ENCODE results near the gene ATRIP.

DNA sequence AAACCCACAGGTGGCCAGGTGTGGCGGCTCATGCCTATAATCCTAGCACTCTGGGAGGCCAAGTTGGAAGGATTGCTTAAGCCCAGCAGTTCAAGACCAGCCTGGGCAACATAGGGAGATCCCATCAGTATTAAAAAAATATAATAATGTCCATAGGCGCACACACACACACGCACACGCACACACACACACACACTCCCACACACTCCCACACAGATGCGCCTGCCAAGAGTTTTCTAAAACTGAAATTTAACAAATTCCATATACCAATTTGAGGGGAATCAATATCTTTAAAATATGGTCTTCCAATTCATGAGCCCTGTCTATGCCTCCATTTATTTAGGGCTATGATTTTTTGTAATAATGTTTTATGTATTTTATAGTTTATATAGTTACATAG, 40.4 kb downstream of the ATRIP start:
- TF ChIP-seq, protein P1, sequence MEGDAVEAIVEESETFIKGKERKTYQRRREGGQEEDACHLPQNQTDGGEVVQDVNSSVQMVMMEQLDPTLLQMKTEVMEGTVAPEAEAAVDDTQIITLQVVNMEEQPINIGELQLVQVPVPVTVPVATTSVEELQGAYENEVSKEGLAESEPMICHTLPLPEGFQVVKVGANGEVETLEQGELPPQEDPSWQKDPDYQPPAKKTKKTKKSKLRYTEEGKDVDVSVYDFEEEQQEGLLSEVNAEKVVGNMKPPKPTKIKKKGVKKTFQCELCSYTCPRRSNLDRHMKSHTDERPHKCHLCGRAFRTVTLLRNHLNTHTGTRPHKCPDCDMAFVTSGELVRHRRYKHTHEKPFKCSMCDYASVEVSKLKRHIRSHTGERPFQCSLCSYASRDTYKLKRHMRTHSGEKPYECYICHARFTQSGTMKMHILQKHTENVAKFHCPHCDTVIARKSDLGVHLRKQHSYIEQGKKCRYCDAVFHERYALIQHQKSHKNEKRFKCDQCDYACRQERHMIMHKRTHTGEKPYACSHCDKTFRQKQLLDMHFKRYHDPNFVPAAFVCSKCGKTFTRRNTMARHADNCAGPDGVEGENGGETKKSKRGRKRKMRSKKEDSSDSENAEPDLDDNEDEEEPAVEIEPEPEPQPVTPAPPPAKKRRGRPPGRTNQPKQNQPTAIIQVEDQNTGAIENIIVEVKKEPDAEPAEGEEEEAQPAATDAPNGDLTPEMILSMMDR (IDR thresholded peaks at IDR 0.05) = no peak
- TF ChIP-seq POLR2A (IDR thresholded peaks at IDR 0.05) = no peak
- no peak for TF ChIP-seq EP300 (IDR thresholded peaks at IDR 0.05)
